B cell (primary cell): ENCODE results near the gene CPS1. TPM values are rescaled to one million over a fixed set of nuclear protein-coding genes. Genes with fewer than 3 reads are reported as not detected.

Experiments used
- ATAC-seq: fragments of 200-7000 bp; cut with Tn5 transposase; one replicate; pipeline ENCODE4 v1.10.0; 2021; ENCODE audit warnings: low read depth, mild to moderate bottlenecking, moderate number of reproducible peaks, moderate library complexity
- CTCF ChIA-PET: fragments of 350-600 bp; sonication (Branson Sonifier 250); formaldehyde crosslinking; loops from one replicate; lab custom pipeline; 2021; ENCODE audit warnings: antibody characterized with exemption, inconsistent platforms; lab: Charles Lee
- POLR2A ChIA-PET: fragments of 350-600 bp; sonication (Branson Sonifier 250); formaldehyde crosslinking; loops from one replicate; lab custom pipeline; 2021; ENCODE audit warnings: antibody characterized with exemption; lab: Charles Lee
- DNase-seq: peaks from one replicate; pipeline ENCODE4 v3.0.0; 2013
- H2AFZ ChIP-seq: 2 replicates; pipeline ENCODE4 v1.6.1; 2012; ENCODE audit warnings: mild to moderate bottlenecking, low read depth, low read length; ENCODE audit not compliant: insufficient read depth, poor library complexity, severe bottlenecking
- H3K27ac ChIP-seq, 2 donors: 1 replicate in 1 of 2; 2 replicates in 1 of 2; pipeline ENCODE4 v1.5.1; 2012 to 2013; ENCODE audit warnings: low read length in 2 of 2, mild to moderate bottlenecking in 2 of 2, moderate library complexity in 1 of 2
- H3K27me3 ChIP-seq, 4 experiments: fragments of 200-600 bp in 1 of 4; sonication (generic) in 1 of 4; replicated peaks in 1 of 4; 1 replicate in 2 of 4; 2 replicates in 2 of 4; pipeline versions ENCODE4 v1.6.1 to v1.7.0; 2013 to 2016; ENCODE audit warnings: low read length in 3 of 4, mild to moderate bottlenecking in 2 of 4, mixed read lengths in 1 of 4, moderate library complexity in 1 of 4; ENCODE audit not compliant: insufficient read depth in 4 of 4, control insufficient read depth in 3 of 4; ENCODE audit errors: control extremely low read depth in 1 of 4
- H3K36me3 ChIP-seq, 2 experiments: replicated peaks in 1 of 2; 1 replicate in 1 of 2; 2 replicates in 1 of 2; pipeline versions ENCODE4 v1.6.1 to v1.7.1; 2013; ENCODE audit warnings: low read length in 1 of 2; ENCODE audit not compliant: insufficient read depth in 2 of 2, control insufficient read depth in 1 of 2; ENCODE audit errors: control extremely low read depth in 1 of 2, extremely low read depth in 1 of 2
- H3K4me1 ChIP-seq, 2 donors: fragments of 200-600 bp in 1 of 2; sonication (generic) in 1 of 2; 1 replicate in 1 of 2; 2 replicates in 1 of 2; pipeline versions ENCODE4 v1.5.1 to v1.6.1; 2013 to 2017; ENCODE audit warnings: low read length in 2 of 2; ENCODE audit not compliant: control insufficient read depth in 2 of 2, insufficient read depth in 2 of 2
- H3K4me2 ChIP-seq: replicated peaks from 2 replicates; pipeline ENCODE3; 2012; ENCODE audit warnings: mild to moderate bottlenecking, low read depth, low read length; ENCODE audit not compliant: poor library complexity, severe bottlenecking
- H3K4me3 ChIP-seq, 5 experiments: fragments of 200-600 bp in 1 of 5; sonication (generic) in 1 of 5; 1 replicate in 3 of 5; 2 replicates in 2 of 5; pipeline versions ENCODE4 v1.5.1 to v1.7.0; 2011 to 2016; ENCODE audit warnings: low read length in 4 of 5, mild to moderate bottlenecking in 4 of 5, low read depth in 2 of 5, control low read depth in 1 of 5, moderate library complexity in 1 of 5; ENCODE audit not compliant: insufficient read depth in 1 of 5; ENCODE audit errors: control extremely low read depth in 1 of 5, extremely low read depth in 1 of 5
- H3K79me2 ChIP-seq: fragments of 200-600 bp; sonication (generic); one replicate; pipeline ENCODE4 v1.6.0; 2016; ENCODE audit warnings: low read length; ENCODE audit not compliant: control insufficient read depth, insufficient read depth
- H3K9ac ChIP-seq: fragments of 200-600 bp; sonication (generic); 2 replicates; pipeline ENCODE4 v1.6.1; 2017; ENCODE audit warnings: mild to moderate bottlenecking, low read length, moderate library complexity
- H3K9me3 ChIP-seq, 3 donors: one replicate each; pipeline versions ENCODE4 v1.6.1 to v1.7.1; 2013; ENCODE audit warnings: low read length in 2 of 3; ENCODE audit not compliant: control insufficient read depth in 2 of 3, insufficient read depth in 1 of 3; ENCODE audit errors: control extremely low read depth in 1 of 3
- H4K20me1 ChIP-seq: 2 replicates; pipeline ENCODE4 v1.6.0; 2012; ENCODE audit warnings: mild to moderate bottlenecking, low read length; ENCODE audit not compliant: insufficient read depth, control insufficient read depth, poor library complexity, severe bottlenecking
- H3K27ac Mint-ChIP-seq: one replicate; pipeline ENCODE4 v1.8.0; 2021; ENCODE audit warnings: mixed read lengths
- H3K27me3 Mint-ChIP-seq: one replicate; pipeline ENCODE4 v1.8.0; 2021; ENCODE audit warnings: mixed read lengths
- H3K4me1 Mint-ChIP-seq: one replicate; pipeline ENCODE4 v1.8.0; 2021; ENCODE audit warnings: mixed read lengths
- H3K4me3 Mint-ChIP-seq: one replicate; pipeline ENCODE4 v1.8.0; 2021; ENCODE audit warnings: mixed read lengths
- H3K9me3 Mint-ChIP-seq: one replicate; pipeline ENCODE4 v1.8.0; 2022; ENCODE audit warnings: mixed read lengths; ENCODE audit not compliant: insufficient read depth
- EZH2 ChIP-seq: IDR thresholded peaks from 2 replicates; pipeline ENCODE4 v1.6.1; 2012; ENCODE audit warnings: borderline replicate concordance, low read depth, mild to moderate bottlenecking, moderate library complexity, low read length; ENCODE audit not compliant: insufficient read depth, poor library complexity, severe bottlenecking
- WGBS: methylation state at CpG from one replicate; pipeline ENCODE4 v1.1.5; 2013; ENCODE audit warnings: missing lambda C conversion rate; ENCODE audit not compliant: insufficient coverage; 5-methylcytosine and 5-hydroxymethylcytosine counted together
- intact Hi-C: fragments of 100-400 bp; cut with micrococcal nuclease; formaldehyde crosslinking; loops from one replicate; pipeline ENCODE4 v1.10.0; 2022
- polyA plus RNA-seq: library from polyadenylated mRNA; depleted of rRNA; stranded (reverse); fragments of >200 nt; gene quantifications from 2 replicates; pipeline ENCODE4 v1.2.3, GENCODE V29; 2012
- total RNA-seq, 2 donors: library from RNA; stranded (reverse); fragments of 120-200 nt in 1 of 2; gene quantifications; 1 replicate in 1 of 2; 2 replicates in 1 of 2; pipeline versions ENCODE4 v1.2.3 to v1.2.4, GENCODE V29; 2013 to 2022
- TF ChIP-seq, protein P1 (sequence below): fragments of 200-600 bp; IDR thresholded peaks from one replicate; pipeline ENCODE4 v1.8.0; 2022; ENCODE audit warnings: antibody characterized with exemption, mild to moderate bottlenecking

CPS1 gene
- total and polyA plus RNA-seq, 2 donors (not counting 1 experiment from before 2014, with no cell fraction given) = 0.12 to 0.25 TPM

- no peaks in the 10 kb centered on the region for H3K36me3 ChIP-seq
- H3K27me3 ChIP-seq = no peaks in the 10 kb centered on the region
- Mint-ChIP-seq H3K9me3 (peaks cover 6% of the 10 kb centered on the region), H3K27ac (no peak overlapping the region), H3K4me3 (no peak overlapping the region), H3K4me1 (no peaks in the 10 kb centered on the region), H3K27me3 (no peaks in the 10 kb centered on the region)
- DNase-seq = no peak
- no peak overlapping the region for H3K9ac ChIP-seq
- TF ChIP-seq, protein P1, sequence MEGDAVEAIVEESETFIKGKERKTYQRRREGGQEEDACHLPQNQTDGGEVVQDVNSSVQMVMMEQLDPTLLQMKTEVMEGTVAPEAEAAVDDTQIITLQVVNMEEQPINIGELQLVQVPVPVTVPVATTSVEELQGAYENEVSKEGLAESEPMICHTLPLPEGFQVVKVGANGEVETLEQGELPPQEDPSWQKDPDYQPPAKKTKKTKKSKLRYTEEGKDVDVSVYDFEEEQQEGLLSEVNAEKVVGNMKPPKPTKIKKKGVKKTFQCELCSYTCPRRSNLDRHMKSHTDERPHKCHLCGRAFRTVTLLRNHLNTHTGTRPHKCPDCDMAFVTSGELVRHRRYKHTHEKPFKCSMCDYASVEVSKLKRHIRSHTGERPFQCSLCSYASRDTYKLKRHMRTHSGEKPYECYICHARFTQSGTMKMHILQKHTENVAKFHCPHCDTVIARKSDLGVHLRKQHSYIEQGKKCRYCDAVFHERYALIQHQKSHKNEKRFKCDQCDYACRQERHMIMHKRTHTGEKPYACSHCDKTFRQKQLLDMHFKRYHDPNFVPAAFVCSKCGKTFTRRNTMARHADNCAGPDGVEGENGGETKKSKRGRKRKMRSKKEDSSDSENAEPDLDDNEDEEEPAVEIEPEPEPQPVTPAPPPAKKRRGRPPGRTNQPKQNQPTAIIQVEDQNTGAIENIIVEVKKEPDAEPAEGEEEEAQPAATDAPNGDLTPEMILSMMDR = no peak
- no peak for TF ChIP-seq EZH2
- no peak overlapping the region for H3K27ac ChIP-seq
- H3K79me2 ChIP-seq = no peaks in the 10 kb centered on the region
- POLR2A ChIA-PET = no interaction called here
- no CpG with 5 or more reads among the region's 3 CpGs for WGBS
- CTCF ChIA-PET = no interaction called here
- no peaks in the 10 kb centered on the region for H3K9me3 ChIP-seq
- no peaks in the 10 kb centered on the region for H3K4me1 ChIP-seq
- no peak overlapping the region for H3K4me3 ChIP-seq
- no peak overlapping the region for H2AFZ ChIP-seq
- no peaks in the 10 kb centered on the region for H4K20me1 ChIP-seq
- no peak for ATAC-seq
- intact Hi-C loops = no loop called here
- H3K4me2 ChIP-seq = no peak overlapping the region
Observed at GRCh38 chr2:210655229-210655975, 99.0 kb downstream of the CPS1 start.

DNA sequence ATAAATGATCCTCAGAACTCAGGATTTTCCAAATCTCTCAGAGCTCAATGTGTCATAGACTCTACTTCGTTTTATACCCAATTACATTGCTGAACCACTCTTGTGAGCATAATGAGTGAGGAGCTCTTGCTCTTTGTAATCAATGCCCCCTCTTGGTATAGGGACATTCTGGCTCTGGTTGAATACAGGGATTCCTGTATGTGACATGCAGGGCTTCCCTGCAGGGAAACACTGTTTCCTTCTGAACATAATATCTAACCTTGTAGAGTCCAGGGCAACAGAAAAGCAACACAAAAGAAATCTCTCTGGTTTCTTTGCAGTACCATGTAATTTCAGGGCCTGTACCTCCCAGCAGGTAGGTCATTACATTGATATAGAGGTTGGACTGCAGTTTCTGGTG, 101.5 kb downstream of the CPS1 start:
- DNase-seq = no peak
- no peak for TF ChIP-seq EZH2
- TF ChIP-seq, protein P1 = no peak
- Histone ChIP-seq H3K9me3 (no peaks in the 10 kb centered on the region), H3K79me2 (no peaks in the 10 kb centered on the region), H3K9ac (no peak overlapping the region), H2AFZ (no peak overlapping the region), H3K27ac (no peak overlapping the region), H4K20me1 (no peaks in the 10 kb centered on the region), H3K4me3 (no peak overlapping the region), H3K4me1 (no peaks in the 10 kb centered on the region), H3K27me3 (no peaks in the 10 kb centered on the region), H3K36me3 (no peaks in the 10 kb centered on the region), H3K4me2 (no peak overlapping the region)
- Mint-ChIP-seq H3K9me3 (peaks cover 6% of the 10 kb centered on the region), H3K4me1 (no peaks in the 10 kb centered on the region), H3K27me3 (no peaks in the 10 kb centered on the region), H3K4me3 (no peak overlapping the region), H3K27ac (no peak overlapping the region)
- intact Hi-C loops = no loop called here
- no CpG with 5 or more reads among the region's 1 CpG for WGBS
- ChIA-PET CTCF (no interaction called here), POLR2A (no interaction called here)
- no peak for ATAC-seq
